Activated T-cell treated with anti-CD3 and anti-CD28 coated beads, Interleukin-2, amount 50 U/mL, for 72 hours (primary cell): Measurements from ENCODE around the gene SLC16A11. TPM values are rescaled to one million over a fixed set of nuclear protein-coding genes. Genes with fewer than 3 reads are reported as not detected.
"Not testable (repeated sequence)": the region's sequence is repeated elsewhere in the genome, so short reads cannot be mapped to it uniquely, and the experiment has no call there.

Experiments used
- ATAC-seq, 2 donors: fragments of 150-1000 bp; cut with Tn5 transposase; replicated peaks in 1 of 2; 2 replicates each; pipeline ENCODE4 v1.10.0; 2021; ENCODE audit warnings: moderate library complexity in 2 of 2, mild to moderate bottlenecking in 1 of 2
- DNase-seq, 2 donors: peaks; one replicate each; pipeline ENCODE4 v3.0.0; 2021 to 2022; ENCODE audit warnings: mixed read lengths in 1 of 2
- H3K27ac Mint-ChIP-seq: one replicate; pipeline ENCODE4 v1.8.0; 2022; ENCODE audit warnings: mild to moderate bottlenecking, moderate library complexity, mixed read lengths
- H3K27me3 Mint-ChIP-seq: one replicate; pipeline ENCODE4 v1.8.0; 2022; ENCODE audit warnings: low read depth, mixed read lengths
- H3K36me3 Mint-ChIP-seq, 2 donors: one replicate each; pipeline ENCODE4 v1.8.0; 2022; ENCODE audit warnings: mixed read lengths in 2 of 2, mild to moderate bottlenecking in 1 of 2; ENCODE audit not compliant: insufficient read depth in 2 of 2
- H3K4me1 Mint-ChIP-seq: one replicate; pipeline ENCODE4 v1.8.0; 2022; ENCODE audit warnings: low read depth, mixed read lengths
- H3K4me3 Mint-ChIP-seq, 2 donors: one replicate each; pipeline ENCODE4 v1.8.0; 2022; ENCODE audit warnings: mild to moderate bottlenecking in 2 of 2, mixed read lengths in 2 of 2, moderate library complexity in 2 of 2
- H3K9me3 Mint-ChIP-seq, 2 donors: one replicate each; pipeline ENCODE4 v1.8.0; 2022; ENCODE audit warnings: mixed read lengths in 2 of 2
- total RNA-seq, 2 donors: library from RNA; stranded (reverse); gene quantifications; one replicate each; pipeline ENCODE4 v1.2.3, GENCODE V29; 2022

SLC16A11 gene
- total RNA-seq, 2 donors from 2014 or later, result 2.0 to 2.9 TPM

DNA sequence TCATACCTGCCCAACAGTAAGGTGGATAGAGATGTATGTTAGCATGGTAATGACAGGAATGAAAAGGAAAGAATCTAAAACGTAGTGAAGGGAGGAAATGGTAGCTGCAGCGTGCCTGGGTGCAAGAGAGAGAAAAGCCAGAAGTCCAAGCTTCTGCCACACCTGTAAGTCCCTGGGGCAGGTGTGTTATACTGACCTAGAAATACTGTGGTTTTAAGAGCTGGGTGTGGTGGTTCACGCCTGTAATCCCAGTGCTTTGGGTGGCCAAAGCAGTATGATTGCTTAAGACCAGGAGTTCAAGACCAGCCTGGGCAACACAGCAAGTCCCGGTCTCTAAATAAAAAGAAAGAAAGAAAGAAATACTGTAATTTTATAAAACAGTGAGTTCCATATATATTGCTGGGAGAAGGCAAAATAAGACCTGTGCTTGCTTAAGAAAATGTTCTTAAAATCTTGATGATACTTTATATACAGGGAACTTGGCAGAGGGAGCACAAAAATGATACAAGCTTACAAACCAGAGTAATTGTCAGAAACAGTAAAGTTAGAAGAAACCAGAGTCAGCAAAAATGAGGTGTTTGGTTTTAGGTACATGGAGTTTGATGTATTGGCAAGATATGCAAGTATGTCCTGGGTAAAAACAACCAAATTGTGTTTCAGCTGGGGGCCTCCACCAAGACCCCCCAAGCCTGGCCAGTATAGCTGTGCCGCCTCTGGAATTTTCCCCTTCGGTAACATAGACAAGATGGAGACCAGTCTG lies 41.4 kb downstream of the SLC16A11 start:
- H3K4me1 Mint-ChIP-seq, result peaks cover 18% of the 10 kb centered on the region

DNA sequence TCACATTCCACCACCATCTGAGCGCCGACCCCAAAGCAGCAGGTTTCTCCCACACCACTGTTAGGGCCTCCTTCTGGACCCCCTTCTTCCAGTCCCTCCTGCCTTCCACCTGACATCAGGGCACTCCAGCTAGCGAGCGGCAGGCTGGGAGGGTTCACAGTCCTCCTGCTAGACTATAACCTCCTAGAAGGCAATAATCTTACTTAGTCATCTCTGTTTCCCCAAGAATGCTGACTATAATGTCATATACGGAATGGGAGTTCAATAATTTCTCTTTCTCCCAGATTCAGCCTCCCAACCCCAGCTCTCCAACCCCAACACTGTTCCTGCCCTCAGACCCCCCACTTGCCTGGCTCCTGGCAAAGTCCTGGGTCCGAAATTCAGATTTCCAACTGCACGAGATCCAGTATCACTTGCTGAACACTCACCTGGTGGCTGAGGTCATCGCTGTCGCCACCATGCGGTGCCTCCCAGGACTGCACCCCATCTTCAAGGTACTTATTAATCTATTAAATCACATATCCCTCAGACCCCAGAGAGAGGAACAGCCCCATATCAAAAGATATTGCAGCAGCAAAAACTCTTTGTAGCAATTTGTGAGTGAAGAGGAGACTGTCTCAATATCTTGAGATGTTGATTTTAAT lies 42.5 kb downstream of the SLC16A11 start:
- H3K4me3 Mint-ChIP-seq, result no peak overlapping the region
- H3K36me3 Mint-ChIP-seq, result peaks cover 9 to 17% of the 10 kb centered on the region in 2 donors
- no peaks in the 10 kb centered on the region for H3K27me3 Mint-ChIP-seq
- ATAC-seq, result no peak
- no peaks in the 10 kb centered on the region for H3K9me3 Mint-ChIP-seq
- H3K27ac Mint-ChIP-seq, result peak overlapping the region; percentile 3
- H3K4me1 Mint-ChIP-seq, result peaks cover 16% of the 10 kb centered on the region
- peak in 1 of 2 donors; percentile 49 for DNase-seq

More for the DNA sequence above, 41.4 kb downstream of the SLC16A11 start:
- ATAC-seq (no peak), DNase-seq (no peak)
- H3K4me3 Mint-ChIP-seq, result no peak overlapping the region
- H3K36me3 Mint-ChIP-seq, result peaks cover 7 to 13% of the 10 kb centered on the region in 2 donors
- no peaks in the 10 kb centered on the region for H3K9me3 Mint-ChIP-seq
- no peak overlapping the region for H3K27ac Mint-ChIP-seq
- no peaks in the 10 kb centered on the region for H3K27me3 Mint-ChIP-seq

GRCh38 chr17:6998855-6999508 lies 44.9 kb downstream of the SLC16A11 start:
- no peak for DNase-seq
- H3K36me3 Mint-ChIP-seq, result peaks cover 9 to 17% of the 10 kb centered on the region in 2 donors
- H3K4me3 Mint-ChIP-seq, result no peak overlapping the region
- no peaks in the 10 kb centered on the region for H3K9me3 Mint-ChIP-seq
- peaks cover 5% of the 10 kb centered on the region for H3K4me1 Mint-ChIP-seq
- H3K27ac Mint-ChIP-seq, result no peak overlapping the region
- ATAC-seq, result no peak
- H3K27me3 Mint-ChIP-seq, result no peaks in the 10 kb centered on the region

DNA sequence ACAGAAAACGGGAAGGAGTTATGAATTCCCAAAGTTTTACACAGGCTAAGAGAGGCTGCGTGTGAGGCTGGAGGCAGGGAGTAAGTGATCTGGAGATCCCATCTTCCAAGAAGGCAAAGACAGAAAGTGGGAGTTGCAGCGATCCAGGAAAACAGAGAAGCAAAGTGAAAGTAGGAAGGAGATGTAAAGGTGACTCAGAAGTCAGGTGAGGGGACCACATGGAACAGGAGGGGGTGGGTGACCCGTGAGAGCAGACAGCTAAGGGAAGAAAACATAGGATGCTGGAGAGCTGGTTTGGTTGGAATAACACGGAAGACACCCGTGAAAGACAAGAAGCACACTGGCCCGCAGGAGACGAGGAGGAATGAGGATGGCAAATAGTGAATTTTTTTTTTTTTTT lies 46.7 kb downstream of the SLC16A11 start:
- DNase-seq (no peak), ATAC-seq (no peak)
- Mint-ChIP-seq H3K4me1 (peaks cover 5% of the 10 kb centered on the region), H3K36me3 (peaks cover 9 to 15% of the 10 kb centered on the region in 2 donors), H3K9me3 (no peaks in the 10 kb centered on the region), H3K4me3 (no peak overlapping the region), H3K27me3 (no peaks in the 10 kb centered on the region), H3K27ac (no peak overlapping the region)

DNA sequence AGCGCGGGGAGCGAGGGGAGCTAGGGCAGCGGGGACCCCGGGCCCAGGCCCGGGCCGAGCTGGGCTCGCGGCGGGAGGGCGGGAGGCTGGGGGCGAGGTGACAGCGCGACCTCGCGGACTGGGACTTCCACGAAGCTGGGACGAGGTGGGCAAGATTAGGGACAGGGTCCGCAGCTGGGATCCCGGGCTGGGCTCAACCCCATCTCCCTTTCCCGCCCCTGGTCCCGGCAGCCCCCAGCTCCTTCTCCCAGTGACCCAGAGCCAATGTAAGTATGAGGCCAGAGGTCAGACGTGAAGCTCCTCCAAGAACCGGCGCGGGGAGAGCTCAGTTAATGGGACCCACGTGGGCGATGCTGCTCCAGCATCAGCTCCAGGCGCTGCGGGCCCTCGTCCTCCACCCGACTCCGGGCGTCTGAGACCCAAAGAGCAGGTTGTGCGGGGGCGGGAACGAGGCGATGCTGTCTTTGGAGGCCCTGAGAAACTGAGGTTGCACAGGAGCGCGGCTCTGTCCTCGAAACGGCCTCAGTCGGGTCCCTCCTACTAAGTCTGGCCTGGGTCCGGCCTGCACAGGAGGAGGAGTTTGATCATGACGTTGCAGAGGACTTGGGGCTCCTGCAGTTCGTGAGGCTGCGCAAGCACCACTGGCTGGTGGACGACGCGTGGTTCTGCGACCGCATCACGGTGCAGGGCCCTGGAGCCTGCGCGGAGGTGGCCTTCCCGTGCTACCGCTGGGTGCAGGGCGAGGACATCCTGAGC lies 47.5 kb downstream of the SLC16A11 start:
- no peak overlapping the region for H3K27ac Mint-ChIP-seq
- no peaks in the 10 kb centered on the region for H3K9me3 Mint-ChIP-seq
- no peak for DNase-seq
- no peaks in the 10 kb centered on the region for H3K27me3 Mint-ChIP-seq
- H3K36me3 Mint-ChIP-seq, result peaks cover 6 to 11% of the 10 kb centered on the region in 2 donors
- ATAC-seq, result no peak
- H3K4me1 Mint-ChIP-seq, result peaks cover 5% of the 10 kb centered on the region
- no peak overlapping the region for H3K4me3 Mint-ChIP-seq

GRCh38 chr17:6995500-6996255 lies 48.2 kb downstream of the SLC16A11 start, which contains the start of gene ALOX12:
ALOX12 (plus strand) TSS chr17:6996049; CDS start chr17:6996118, 69 bp downstream.
- DNase-seq, result no peak
- H3K27me3 Mint-ChIP-seq, result no peaks in the 10 kb centered on the region
- no peaks in the 10 kb centered on the region for H3K9me3 Mint-ChIP-seq
- H3K36me3 Mint-ChIP-seq, result peaks cover 6 to 8% of the 10 kb centered on the region in 2 donors
- no peak within 1 kb of the TSS for H3K4me3 Mint-ChIP-seq
- H3K27ac Mint-ChIP-seq, result no peak within 1 kb of the TSS
- no peak for ATAC-seq
- peaks cover 5% of the 10 kb centered on the region for H3K4me1 Mint-ChIP-seq

GRCh38 chr17:6994666-6995256 lies 49.1 kb downstream of the SLC16A11 start:
- peaks cover 5% of the 10 kb centered on the region for H3K4me1 Mint-ChIP-seq
- peaks cover 6 to 8% of the 10 kb centered on the region in 2 donors for H3K36me3 Mint-ChIP-seq
- H3K4me3 Mint-ChIP-seq, result no peak overlapping the region
- no peaks in the 10 kb centered on the region for H3K27me3 Mint-ChIP-seq
- ATAC-seq (no peak), DNase-seq (no peak)
- no peak overlapping the region for H3K27ac Mint-ChIP-seq
- H3K9me3 Mint-ChIP-seq, result no peaks in the 10 kb centered on the region

DNA sequence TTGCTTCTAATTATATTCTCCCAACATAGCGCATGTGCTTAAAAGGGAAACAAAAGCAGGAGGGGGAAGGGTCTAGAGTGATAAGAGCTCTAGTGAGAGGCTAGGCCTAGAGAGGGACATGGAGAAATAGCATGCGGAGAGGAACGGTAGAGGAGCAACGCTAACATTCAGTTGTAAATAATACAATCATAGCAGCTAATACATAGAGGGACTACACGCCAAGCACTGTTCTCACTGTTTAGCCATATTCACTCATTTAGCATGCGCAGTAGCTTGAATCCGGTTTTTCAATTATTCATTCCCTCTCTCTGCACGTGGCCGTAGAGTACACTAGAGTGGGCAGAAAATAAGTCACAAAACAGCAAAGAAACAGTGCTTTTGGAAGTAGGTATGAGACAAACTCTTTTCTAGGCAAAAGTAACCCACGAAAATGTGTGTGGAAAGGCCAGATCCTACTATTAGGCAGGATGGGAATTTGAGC lies 49.7 kb downstream of the SLC16A11 start:
- Mint-ChIP-seq H3K27ac (no peak overlapping the region), H3K9me3 (no peaks in the 10 kb centered on the region), H3K4me3 (no peak overlapping the region), H3K36me3 (peaks cover 6 to 8% of the 10 kb centered on the region in 2 donors), H3K4me1 (peaks cover 5% of the 10 kb centered on the region), H3K27me3 (no peaks in the 10 kb centered on the region)
- no peak for ATAC-seq
- DNase-seq, result no peak

GRCh38 chr17:6993613-6994056 lies 50.3 kb downstream of the SLC16A11 start:
- not testable (repeated sequence) for H3K4me1 Mint-ChIP-seq, H3K27me3 Mint-ChIP-seq, H3K9me3 Mint-ChIP-seq, H3K4me3 Mint-ChIP-seq, H3K36me3 Mint-ChIP-seq, H3K27ac Mint-ChIP-seq, DNase-seq, ATAC-seq
